Breast epithelium (tissue), 4 donors: ENCODE data around the gene RFT1. TPM values are rescaled to one million over a fixed set of nuclear protein-coding genes. Genes with fewer than 3 reads are reported as not detected.

ENCODE experiments used
- DNase-seq, 2 donors: peaks; one replicate each; pipeline ENCODE4 v3.0.0-alpha.2; 2019; ENCODE audit warnings: low spot score in 2 of 2
- H3K27ac ChIP-seq, 2 donors: fragments of 200-600 bp; sonication (generic) in 1 of 2; one replicate each; pipeline ENCODE4 v1.5.1; 2016 to 2019; ENCODE audit warnings: mild to moderate bottlenecking in 1 of 2
- H3K27me3 ChIP-seq, 2 donors: fragments of 200-600 bp; sonication (generic) in 1 of 2; one replicate each; pipeline versions ENCODE4 v1.5.1 to v1.6.0; 2017 to 2019; ENCODE audit warnings: control low read depth in 1 of 2, mild to moderate bottlenecking in 1 of 2
- H3K36me3 ChIP-seq: fragments of 200-600 bp; one replicate; pipeline ENCODE4 v1.5.1; 2019
- H3K4me1 ChIP-seq, 2 donors: fragments of 200-600 bp; sonication (generic); one replicate each; pipeline ENCODE4 v1.5.1; 2016 to 2019; ENCODE audit warnings: control low read depth in 1 of 2
- H3K4me3 ChIP-seq, 3 donors: fragments of 200-600 bp; sonication (generic); 1 replicate in 2 of 3; 2 replicates in 1 of 3; pipeline ENCODE4 v1.5.1; 2016 to 2019; ENCODE audit warnings: mild to moderate bottlenecking in 3 of 3, moderate library complexity in 2 of 3
- H3K9me3 ChIP-seq, 2 donors: fragments of 200-600 bp; sonication (generic) in 1 of 2; one replicate each; pipeline ENCODE4 v1.5.1; 2016 to 2019; ENCODE audit warnings: control low read depth in 1 of 2
- POLR2A ChIP-seq: fragments of 450-650 bp; IDR thresholded peaks from one replicate; pipeline ENCODE4 v1.6.1; 2016; ENCODE audit warnings: antibody characterized with exemption, mild to moderate bottlenecking, moderate library complexity
- POLR2AphosphoS5 ChIP-seq, 3 donors: sonication (generic); formaldehyde crosslinking; IDR thresholded peaks; one replicate each; pipeline ENCODE4 v1.6.1; 2017; ENCODE audit warnings: antibody characterized with exemption in 3 of 3
- intact Hi-C: fragments of 100-400 bp; cut with DNase I; formaldehyde crosslinking; loops from one replicate; pipeline ENCODE4 v1.15.1; 2023; ENCODE audit warnings: low total_unique reads
- total RNA-seq, 3 donors: library from RNA; depleted of rRNA; stranded (reverse); fragments of >200 nt; gene quantifications; one replicate each; pipeline ENCODE4 v1.1.0, GENCODE V29; 2016
- TF ChIP-seq, protein P1 (sequence below), 3 donors: fragments of 450-650 bp; IDR thresholded peaks; one replicate each; pipeline ENCODE4 v1.5.1; 2016 to 2017; ENCODE audit warnings: antibody characterized with exemption in 3 of 3, mild to moderate bottlenecking in 3 of 3, moderate library complexity in 3 of 3

Gene RFT1
- total RNA-seq, 3 donors from 2014 or later, result 9.5 to 11.7 (median 10.1) TPM

DNA sequence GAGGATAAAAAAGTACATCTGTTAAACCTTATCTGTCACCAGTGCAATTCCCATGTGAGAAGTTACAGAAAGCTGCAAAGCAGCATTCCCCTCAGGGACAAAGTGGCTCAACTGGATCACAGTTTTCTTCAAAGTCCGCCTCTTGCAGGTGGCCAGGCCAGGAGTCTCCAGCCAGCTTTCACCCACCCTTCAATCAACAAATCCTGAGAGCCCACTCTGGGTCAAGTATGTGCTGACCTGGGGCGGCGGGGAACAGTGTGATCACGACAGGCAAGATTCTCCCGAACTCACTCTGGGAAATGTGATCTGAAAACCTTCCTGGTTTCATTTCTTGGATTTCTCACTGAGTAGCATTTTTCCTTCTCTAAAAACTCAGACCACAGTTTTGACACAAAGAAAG is 39.2 kb downstream of the RFT1 start:
- Histone ChIP-seq H3K9me3 (no peaks in the 10 kb centered on the region), H3K4me1 (no peaks in the 10 kb centered on the region), H3K27me3 (no peaks in the 10 kb centered on the region), H3K4me3 (no peak overlapping the region), H3K36me3 (no peaks in the 10 kb centered on the region), H3K27ac (no peak overlapping the region)
- TF ChIP-seq POLR2A (no peak), POLR2AphosphoS5 (IDR thresholded peaks at IDR 0.05) (no peak)
- TF ChIP-seq, protein P1, sequence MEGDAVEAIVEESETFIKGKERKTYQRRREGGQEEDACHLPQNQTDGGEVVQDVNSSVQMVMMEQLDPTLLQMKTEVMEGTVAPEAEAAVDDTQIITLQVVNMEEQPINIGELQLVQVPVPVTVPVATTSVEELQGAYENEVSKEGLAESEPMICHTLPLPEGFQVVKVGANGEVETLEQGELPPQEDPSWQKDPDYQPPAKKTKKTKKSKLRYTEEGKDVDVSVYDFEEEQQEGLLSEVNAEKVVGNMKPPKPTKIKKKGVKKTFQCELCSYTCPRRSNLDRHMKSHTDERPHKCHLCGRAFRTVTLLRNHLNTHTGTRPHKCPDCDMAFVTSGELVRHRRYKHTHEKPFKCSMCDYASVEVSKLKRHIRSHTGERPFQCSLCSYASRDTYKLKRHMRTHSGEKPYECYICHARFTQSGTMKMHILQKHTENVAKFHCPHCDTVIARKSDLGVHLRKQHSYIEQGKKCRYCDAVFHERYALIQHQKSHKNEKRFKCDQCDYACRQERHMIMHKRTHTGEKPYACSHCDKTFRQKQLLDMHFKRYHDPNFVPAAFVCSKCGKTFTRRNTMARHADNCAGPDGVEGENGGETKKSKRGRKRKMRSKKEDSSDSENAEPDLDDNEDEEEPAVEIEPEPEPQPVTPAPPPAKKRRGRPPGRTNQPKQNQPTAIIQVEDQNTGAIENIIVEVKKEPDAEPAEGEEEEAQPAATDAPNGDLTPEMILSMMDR (IDR thresholded peaks at IDR 0.05), result no peak
- DNase-seq, result no peak
- intact Hi-C loops, result no loop called here

DNA sequence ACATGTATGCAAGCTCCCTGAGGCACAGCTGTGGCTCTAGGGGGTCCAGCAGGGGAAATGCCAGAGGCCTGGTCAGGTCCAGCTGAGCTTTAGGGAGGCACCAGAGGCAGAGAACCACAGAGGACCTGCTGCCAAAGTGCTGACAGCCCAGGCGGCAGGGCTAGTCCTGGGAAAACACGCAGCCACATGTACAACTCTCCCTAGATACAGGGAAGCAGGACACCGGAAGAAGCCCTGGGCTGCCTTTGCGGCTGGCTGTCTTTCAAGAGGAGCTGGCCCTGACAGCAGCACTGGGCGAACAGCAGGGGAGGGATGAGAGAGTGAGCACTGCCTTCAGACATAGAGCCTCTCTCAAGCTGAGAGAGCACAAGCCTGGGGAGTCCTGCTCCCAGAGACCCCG is 40.7 kb downstream of the RFT1 start:
- TF ChIP-seq POLR2AphosphoS5 (IDR thresholded peaks at IDR 0.05) (no peak), POLR2A (no peak)
- TF ChIP-seq, protein P1 (IDR thresholded peaks at IDR 0.05), result no peak
- Histone ChIP-seq H3K36me3 (no peaks in the 10 kb centered on the region), H3K27ac (peak overlapping the region; percentile 33 to 62), H3K9me3 (no peaks in the 10 kb centered on the region), H3K4me3 (no peak overlapping the region), H3K4me1 (no peaks in the 10 kb centered on the region), H3K27me3 (no peaks in the 10 kb centered on the region)
- peak; percentile 64 to 72 for DNase-seq
- intact Hi-C loops, result no loop called here

DNA sequence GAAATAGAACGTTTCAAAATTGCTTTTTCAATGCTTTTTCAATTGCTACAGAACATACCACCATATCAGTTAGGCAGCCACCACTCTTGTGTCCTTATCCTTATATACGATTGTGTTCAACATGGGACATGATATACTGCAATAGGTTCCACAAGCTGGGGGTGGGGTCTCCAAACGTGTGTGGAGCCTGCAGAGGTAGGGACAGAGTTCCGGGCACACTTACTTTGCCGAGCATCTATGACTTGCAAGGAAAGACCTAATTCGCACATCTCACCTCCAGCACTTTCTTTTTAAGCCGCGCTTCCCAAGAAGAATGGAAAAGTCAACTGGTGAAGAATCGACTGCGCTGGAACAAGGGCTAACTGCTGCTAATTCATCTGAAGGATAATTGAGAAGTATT is 44.8 kb downstream of the RFT1 start:
- no peaks in the 10 kb centered on the region for H3K36me3 ChIP-seq

DNA sequence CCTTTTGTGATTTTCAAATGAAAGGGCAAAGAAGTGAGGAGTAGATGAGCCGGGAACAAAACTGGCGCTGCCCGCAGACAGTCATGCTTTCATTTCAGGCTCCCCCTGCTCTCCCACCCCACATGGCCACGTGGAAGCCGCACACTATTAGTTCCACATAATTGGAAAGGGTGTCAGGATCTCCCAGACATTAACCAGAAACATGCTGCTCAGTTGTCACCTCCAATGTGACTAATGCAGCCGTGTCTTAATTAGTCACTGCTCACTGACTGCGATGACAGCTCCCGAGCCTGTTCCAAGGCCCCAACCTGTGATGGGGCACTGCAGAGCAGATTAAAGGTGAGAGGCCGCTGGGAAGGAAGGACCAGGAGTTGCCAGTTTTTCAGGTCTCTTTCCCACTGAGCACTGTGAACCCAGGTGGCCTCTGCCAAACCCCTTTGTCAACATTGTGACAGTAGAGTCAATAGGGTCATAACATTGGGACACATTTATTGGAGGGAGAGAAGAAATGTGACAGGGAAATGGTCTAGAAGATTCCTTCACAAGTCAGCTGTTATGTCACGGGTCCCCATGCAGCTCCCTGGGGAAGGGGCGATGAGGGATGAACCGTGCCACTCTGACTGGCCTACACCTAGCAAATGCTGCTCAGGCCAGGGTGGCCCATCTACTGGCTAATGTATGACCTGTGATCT is 45.8 kb downstream of the RFT1 start:
- H3K27ac ChIP-seq, result no peak overlapping the region

More for the DNA sequence above, 44.8 kb downstream of the RFT1 start:
- Histone ChIP-seq H3K4me3 (no peak overlapping the region), H3K4me1 (no peaks in the 10 kb centered on the region), H3K9me3 (no peaks in the 10 kb centered on the region), H3K27ac (no peak overlapping the region), H3K27me3 (no peaks in the 10 kb centered on the region)
- intact Hi-C loops, result no loop called here
- DNase-seq, result peak in 1 of 2 donors; percentile 5
- TF ChIP-seq POLR2AphosphoS5 (IDR thresholded peaks at IDR 0.05) (no peak), POLR2A (no peak)
- TF ChIP-seq, protein P1 (IDR thresholded peaks at IDR 0.05), result no peak

DNA sequence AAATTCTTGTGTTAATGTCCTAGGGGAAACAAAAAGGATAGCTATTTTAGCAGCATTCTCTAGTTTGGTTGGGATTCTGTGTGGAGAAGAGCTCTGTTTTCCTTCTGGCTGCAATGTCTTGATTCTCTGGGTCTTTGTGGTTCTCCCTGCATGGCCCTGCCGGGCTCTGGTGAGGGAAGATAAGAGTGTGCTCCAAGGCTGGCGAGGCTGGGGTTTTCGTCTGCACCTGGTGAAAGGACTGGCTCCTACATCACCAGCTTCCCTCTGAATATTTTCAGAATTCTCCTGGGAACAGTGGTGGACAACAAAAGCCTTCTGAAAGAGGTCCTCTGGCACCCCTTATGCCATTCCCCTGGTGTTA is 46.3 kb downstream of the RFT1 start:
- Histone ChIP-seq H3K27me3 (no peaks in the 10 kb centered on the region), H3K4me3 (no peak overlapping the region), H3K27ac (no peak overlapping the region), H3K4me1 (no peaks in the 10 kb centered on the region), H3K9me3 (no peaks in the 10 kb centered on the region), H3K36me3 (no peaks in the 10 kb centered on the region)
- peak in 1 of 2 donors; percentile 43 for DNase-seq
- intact Hi-C loops, result no loop called here
- TF ChIP-seq POLR2AphosphoS5 (IDR thresholded peaks at IDR 0.05) (no peak), POLR2A (no peak)
- TF ChIP-seq, protein P1 (IDR thresholded peaks at IDR 0.05), result no peak

More for the DNA sequence above, 45.8 kb downstream of the RFT1 start:
- H3K27me3 ChIP-seq, result no peaks in the 10 kb centered on the region
- H3K9me3 ChIP-seq, result no peaks in the 10 kb centered on the region
- H3K4me3 ChIP-seq, result no peak overlapping the region
- intact Hi-C loops, result no loop called here
- no peak for TF ChIP-seq POLR2A
- TF ChIP-seq, protein P1 (IDR thresholded peaks at IDR 0.05), result no peak
- DNase-seq, result peak in 1 of 2 donors; percentile 38
- H3K36me3 ChIP-seq, result no peaks in the 10 kb centered on the region
- no peaks in the 10 kb centered on the region for H3K4me1 ChIP-seq
